ENCODE measurements around the gene PPID. TPM values are rescaled to one million over a fixed set of nuclear protein-coding genes. Genes with fewer than 3 reads are reported as not detected.
A peak's percentile ranks its signal among the peaks of the same experiment; 100 is the strongest.
"Not testable (repeated sequence)": the region's sequence is repeated elsewhere in the genome, so short reads cannot be mapped to it uniquely, and the experiment has no call there.

The PPID gene
- 33.4 TPM for total RNA-seq
- long read RNA-seq, transcript PPID-201 (10 exons, 1,823 nt), result major isoform, 42 of 44 reads
- long read RNA-seq, partial matches to known transcripts, result 1 of 44 reads
- long read RNA-seq, other reads (novel, unspliced or antisense), result 1 of 44 reads

- DNase-seq (ENCODE audit: missing footprints) (peak; percentile 92), ATAC-seq (peak; percentile 96)
- intact Hi-C loops (cut with DNase I), result loop anchor here (5.0 kb wide), 1 partner anchor 46 kb away; no protein-coding TSS in a partner anchor
These were observed at the start of gene PPID for GRCh38 chr4:158722917-158723793. Gene PPID (minus strand): TSS chr4:158723396. CDS start chr4:158723288, 108 bp downstream.

- intact Hi-C loops (cut with DNase I), result loop anchor here (5.0 kb wide), 1 partner anchor 41 kb away; no protein-coding TSS in a partner anchor
- ATAC-seq (no peak), DNase-seq (ENCODE audit: missing footprints) (no peak)
These were observed 48.6 kb upstream of the PPID start for GRCh38 chr4:158771776-158772175.

- DNase-seq (ENCODE audit: missing footprints) (no peak), ATAC-seq (no peak)
- intact Hi-C loops (cut with DNase I), result loop anchor here (5.0 kb wide), 1 partner anchor 42 kb away; no protein-coding TSS in a partner anchor
These were observed 47.5 kb upstream of the PPID start for GRCh38 chr4:158770671-158771070.

GRCh38 chr4:158769175-158769921 is 46.2 kb upstream of the PPID start:
- ATAC-seq (peak; percentile 19), DNase-seq (ENCODE audit: missing footprints) (peak; percentile 72)
- intact Hi-C loops (cut with DNase I), result loop anchor here (2.0 to 5.0 kb wide), 4 partner anchors 42 to 97 kb away; partner anchors contain the start of genes C4orf46 and ETFDH

GRCh38 chr4:158768555-158769174 is 45.5 kb upstream of the PPID start, which contains the start of gene FNIP2:
Gene FNIP2 (plus strand): TSS chr4:158769026. CDS start chr4:158769213, 187 bp downstream.
- intact Hi-C loops (cut with DNase I), result loop anchor here (2.0 to 5.0 kb wide), 4 partner anchors 41 to 96 kb away; partner anchors contain the start of genes C4orf46 and ETFDH
- peak; percentile 95 for ATAC-seq
- DNase-seq (ENCODE audit: missing footprints), result peak; percentile 93

GRCh38 chr4:158767451-158767850 is 44.3 kb upstream of the PPID start:
- DNase-seq (ENCODE audit: missing footprints) (no peak), ATAC-seq (no peak)
- intact Hi-C loops (cut with DNase I), result loop anchor here (5.0 kb wide), 3 partner anchors 40 to 95 kb away; partner anchors contain the start of genes C4orf46 and ETFDH

GRCh38 chr4:158766434-158767044 is 43.3 kb upstream of the PPID start:
- DNase-seq (ENCODE audit: missing footprints) (no peak), ATAC-seq (no peak)
- intact Hi-C loops (cut with DNase I), result loop anchor here (5.0 kb wide), 3 partner anchors 39 to 94 kb away; partner anchors contain the start of genes C4orf46 and ETFDH

GRCh38 chr4:158763462-158763861 is 40.3 kb upstream of the PPID start:
- intact Hi-C loops (cut with DNase I), result no loop called here
- DNase-seq (ENCODE audit: missing footprints), result no peak
- ATAC-seq, result no peak

GRCh38 chr4:158762553-158762952 is 39.4 kb upstream of the PPID start:
- no peak for ATAC-seq

GRCh38 chr4:158760866-158761265 is 37.7 kb upstream of the PPID start:
- no peak for DNase-seq (ENCODE audit: missing footprints)
- ATAC-seq, result no peak
- intact Hi-C loops (cut with DNase I), result no loop called here

More at GRCh38 chr4:158762553-158762952, 39.4 kb upstream of the PPID start:
- intact Hi-C loops (cut with DNase I), result no loop called here
- DNase-seq (ENCODE audit: missing footprints), result no peak

- DNase-seq (ENCODE audit: missing footprints); ATAC-seq; intact Hi-C loops (cut with DNase I): not testable (repeated sequence)
These were observed 36.3 kb upstream of the PPID start for GRCh38 chr4:158759539-158759938.

- ATAC-seq (no peak), DNase-seq (ENCODE audit: missing footprints) (no peak)
- intact Hi-C loops (cut with DNase I), result no loop called here
These were observed 35.5 kb upstream of the PPID start for GRCh38 chr4:158758703-158759102.

- no peak for DNase-seq (ENCODE audit: missing footprints)
- no peak for ATAC-seq
- intact Hi-C loops (cut with DNase I), result no loop called here
These were observed 34.9 kb upstream of the PPID start for GRCh38 chr4:158758142-158758541.

GRCh38 chr4:158756588-158756987 is 33.4 kb upstream of the PPID start:
- intact Hi-C loops (cut with DNase I), result no loop called here
- no peak for ATAC-seq
- no peak for DNase-seq (ENCODE audit: missing footprints)

- ATAC-seq; DNase-seq (ENCODE audit: missing footprints); intact Hi-C loops (cut with DNase I): not testable (repeated sequence)
These were observed 32.6 kb upstream of the PPID start for GRCh38 chr4:158755819-158756218.

GRCh38 chr4:158754385-158755180 is 31.4 kb upstream of the PPID start:
- intact Hi-C loops (cut with DNase I), result no loop called here
- no peak for DNase-seq (ENCODE audit: missing footprints)
- ATAC-seq, result no peak

- intact Hi-C loops (cut with DNase I), result no loop called here
- no peak for ATAC-seq
These were observed 27.2 kb upstream of the PPID start for GRCh38 chr4:158750379-158750778.

More at GRCh38 chr4:158750379-158750778, 27.2 kb upstream of the PPID start:
- no peak for DNase-seq (ENCODE audit: missing footprints)

Data from Right ventricle myocardium inferior (tissue), 1 donor.